ENCODE data around the gene SPDYE4. TPM values are rescaled to one million over a fixed set of nuclear protein-coding genes. Genes with fewer than 3 reads are reported as not detected.

SPDYE4 gene
- total and polyA plus RNA-seq, 2 donors (not counting 1 experiment from before 2014, with no cell fraction given) = not detected

DNA sequence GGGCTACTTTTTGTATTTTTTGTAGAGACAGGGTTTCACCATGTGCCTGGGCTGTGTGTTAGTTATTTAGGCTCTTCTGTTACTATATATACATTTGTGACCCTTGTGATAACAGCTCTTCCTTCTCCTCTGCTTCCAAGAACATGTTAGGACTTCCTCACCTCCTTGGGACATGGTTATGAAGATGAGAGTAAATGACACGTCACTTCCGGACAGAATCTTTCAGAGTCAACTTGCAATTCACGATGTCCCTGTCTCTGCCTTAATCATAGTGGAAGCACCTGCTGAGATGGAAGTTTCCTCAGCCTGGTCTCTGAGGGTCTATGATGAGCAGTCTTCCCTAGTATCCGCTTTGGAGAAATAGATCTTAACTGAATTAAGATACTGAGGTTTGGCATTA lies 56.6 kb downstream of the SPDYE4 start:
- intact Hi-C loops (cut with micrococcal nuclease) = no loop called here
- H3K36me3 ChIP-seq (replicated peaks in 1 of 2; ENCODE audit: control extremely low read depth in 1 of 2, control insufficient read depth in 1 of 2, extremely low read depth in 1 of 2, insufficient read depth in 2 of 2, low read length in 1 of 2) = no peaks in the 10 kb centered on the region
- ChIA-PET POLR2A (no interaction called here), CTCF (no interaction called here)
- Mint-ChIP-seq H3K4me1 (no peaks in the 10 kb centered on the region), H3K27ac (no peak overlapping the region), H3K27me3 (peaks cover 28% of the 10 kb centered on the region), H3K9me3 (ENCODE audit: insufficient read depth) (no peaks in the 10 kb centered on the region), H3K4me3 (no peak overlapping the region)
- no peaks in the 10 kb centered on the region for H3K79me2 ChIP-seq (ENCODE audit: control insufficient read depth, insufficient read depth, low read length)
- 100% methylated on average over 1 of the region's 4 CpGs for WGBS (ENCODE audit: insufficient coverage)
- H3K9me3 ChIP-seq (ENCODE audit: control extremely low read depth in 1 of 3, control insufficient read depth in 2 of 3, insufficient read depth in 1 of 3, low read length in 2 of 3) = peaks cover 0 to 13% (median 0%) of the 10 kb centered on the region in 3 donors
- no peak overlapping the region for H3K9ac ChIP-seq (ENCODE audit: low read length)
- H3K27ac ChIP-seq (ENCODE audit: low read length in 2 of 2) = no peak overlapping the region
- peaks cover 0 to 3% (median 0%) of the 10 kb centered on the region in 4 experiments for H3K27me3 ChIP-seq (replicated peaks in 1 of 4; ENCODE audit: control extremely low read depth in 1 of 4, control insufficient read depth in 3 of 4, insufficient read depth in 4 of 4, low read length in 3 of 4)
- DNase-seq = no peak
- no peaks in the 10 kb centered on the region for H4K20me1 ChIP-seq (ENCODE audit: control insufficient read depth, insufficient read depth, low read length, poor library complexity, severe bottlenecking)
- no peak overlapping the region for H3K4me2 ChIP-seq (replicated peaks; ENCODE audit: low read depth, low read length, poor library complexity, severe bottlenecking)
- no peaks in the 10 kb centered on the region for H3K4me1 ChIP-seq (ENCODE audit: control insufficient read depth in 2 of 2, insufficient read depth in 2 of 2, low read length in 2 of 2)
- no peak overlapping the region for H3K4me3 ChIP-seq (ENCODE audit: control extremely low read depth in 1 of 5, extremely low read depth in 1 of 5, insufficient read depth in 1 of 5, low read depth in 2 of 5, low read length in 4 of 5)
- no peak for ATAC-seq (ENCODE audit: low read depth)
- TF ChIP-seq EZH2 (IDR thresholded peaks at IDR 0.05; ENCODE audit: borderline replicate concordance, insufficient read depth, low read depth, low read length, poor library complexity, severe bottlenecking) (no peak), CTCF (IDR thresholded peaks at IDR 0.05) (no peak)
- no peak overlapping the region for H2AFZ ChIP-seq (ENCODE audit: insufficient read depth, low read depth, low read length, poor library complexity, severe bottlenecking)

- no peak for ATAC-seq (ENCODE audit: low read depth)
- peaks cover 0 to 5% (median 0%) of the 10 kb centered on the region in 4 experiments for H3K27me3 ChIP-seq (replicated peaks in 1 of 4; ENCODE audit: control extremely low read depth in 1 of 4, control insufficient read depth in 3 of 4, insufficient read depth in 4 of 4, low read length in 3 of 4)
- intact Hi-C loops (cut with micrococcal nuclease) = no loop called here
- H3K4me2 ChIP-seq (replicated peaks; ENCODE audit: low read depth, low read length, poor library complexity, severe bottlenecking) = no peak overlapping the region
- H3K27ac ChIP-seq (ENCODE audit: low read length in 2 of 2) = no peak overlapping the region
- no peak overlapping the region for H3K4me3 Mint-ChIP-seq
- no peak overlapping the region for H3K4me3 ChIP-seq (ENCODE audit: control extremely low read depth in 1 of 5, extremely low read depth in 1 of 5, insufficient read depth in 1 of 5, low read depth in 2 of 5, low read length in 4 of 5)
- H3K4me1 ChIP-seq (ENCODE audit: control insufficient read depth in 2 of 2, insufficient read depth in 2 of 2, low read length in 2 of 2) = no peaks in the 10 kb centered on the region
- ChIA-PET CTCF (no interaction called here), POLR2A (no interaction called here)
- H3K27me3 Mint-ChIP-seq = peaks cover 30% of the 10 kb centered on the region
- no peaks in the 10 kb centered on the region for H3K4me1 Mint-ChIP-seq
- H4K20me1 ChIP-seq (ENCODE audit: control insufficient read depth, insufficient read depth, low read length, poor library complexity, severe bottlenecking) = no peaks in the 10 kb centered on the region
- no peak overlapping the region for H3K27ac Mint-ChIP-seq
- H3K79me2 ChIP-seq (ENCODE audit: control insufficient read depth, insufficient read depth, low read length) = no peaks in the 10 kb centered on the region
- no peak for TF ChIP-seq CTCF (IDR thresholded peaks at IDR 0.05)
- TF ChIP-seq EZH2 (IDR thresholded peaks at IDR 0.05; ENCODE audit: borderline replicate concordance, insufficient read depth, low read depth, low read length, poor library complexity, severe bottlenecking) = no peak
- 93% methylated on average over 8 of the region's 9 CpGs for WGBS (ENCODE audit: insufficient coverage)
- no peak overlapping the region for H2AFZ ChIP-seq (ENCODE audit: insufficient read depth, low read depth, low read length, poor library complexity, severe bottlenecking)
- no peaks in the 10 kb centered on the region for H3K36me3 ChIP-seq (replicated peaks in 1 of 2; ENCODE audit: control extremely low read depth in 1 of 2, control insufficient read depth in 1 of 2, extremely low read depth in 1 of 2, insufficient read depth in 2 of 2, low read length in 1 of 2)
- DNase-seq = no peak
- H3K9me3 Mint-ChIP-seq (ENCODE audit: insufficient read depth) = no peaks in the 10 kb centered on the region
- H3K9ac ChIP-seq (ENCODE audit: low read length) = no peak overlapping the region
- peaks cover 0 to 13% (median 0%) of the 10 kb centered on the region in 3 donors for H3K9me3 ChIP-seq (ENCODE audit: control extremely low read depth in 1 of 3, control insufficient read depth in 2 of 3, insufficient read depth in 1 of 3, low read length in 2 of 3)
Measured at GRCh38 chr17:8701221-8701620, 57.1 kb downstream of the SPDYE4 start.

Other genes with a start within 250 kb of the SPDYE4 start
- 1.7 and 1.9 TPM in 2 replicates for gene MYH10, start 127.8 kb downstream of the SPDYE4 start, total RNA-seq
- 0.04 and 0.16 TPM in 2 replicates for gene MYH10, start 127.8 kb downstream of the SPDYE4 start, polyA plus RNA-seq
- gene CCDC42, start 13.7 kb downstream of the SPDYE4 start, total RNA-seq = 0.51 and 0.84 TPM in 2 replicates
- gene CCDC42, start 13.7 kb downstream of the SPDYE4 start, polyA plus RNA-seq = 0.27 and 0.94 TPM in 2 replicates
- gene MFSD6L, start 40.8 kb upstream of the SPDYE4 start, total RNA-seq = 0.22 and 0.37 TPM in 2 replicates
- 0.09 and 0.24 TPM in 2 replicates for gene MFSD6L, start 40.8 kb upstream of the SPDYE4 start, polyA plus RNA-seq
- 2.4 and 2.8 TPM in 2 replicates for gene PIK3R6, start 109.1 kb upstream of the SPDYE4 start, total RNA-seq
- 2.8 and 11.0 TPM in 2 replicates for gene PIK3R6, start 109.1 kb upstream of the SPDYE4 start, polyA plus RNA-seq
- 69.9 and 70.0 TPM in 2 replicates for gene PIK3R5, start 207.2 kb upstream of the SPDYE4 start, total RNA-seq
- 52.0 and 63.1 TPM in 2 replicates for gene PIK3R5, start 207.2 kb upstream of the SPDYE4 start, polyA plus RNA-seq